Right atrium auricular region (tissue), 2 donors: Measurements from ENCODE around the gene TBC1D23. TPM values are rescaled to one million over a fixed set of nuclear protein-coding genes. Genes with fewer than 3 reads are reported as not detected.

Source experiments
- DNase-seq: peaks from one replicate; pipeline ENCODE4 v3.0.0-alpha.2; 2019; ENCODE audit warnings: low spot score
- H3K27ac ChIP-seq, 2 donors: fragments of 200-600 bp; sonication (generic); 1 replicate in 1 of 2; 2 replicates in 1 of 2; pipeline ENCODE4 v1.5.1; 2016 to 2019
- H3K27me3 ChIP-seq, 2 donors: fragments of 200-600 bp; sonication (generic); one replicate each; pipeline versions ENCODE4 v1.5.1 to v1.6.0; 2017 to 2019
- H3K36me3 ChIP-seq: fragments of 200-600 bp; sonication (generic); one replicate; pipeline ENCODE4 v1.5.1; 2016
- H3K4me1 ChIP-seq, 2 donors: fragments of 200-600 bp; sonication (generic); one replicate each; pipeline versions ENCODE4 v1.5.1 to v1.6.0; 2017 to 2019
- H3K4me3 ChIP-seq, 2 donors: fragments of 200-600 bp; sonication (generic); 1 replicate in 1 of 2; 2 replicates in 1 of 2; pipeline ENCODE4 v1.5.1; 2017 to 2019; ENCODE audit warnings: mild to moderate bottlenecking in 1 of 2, moderate library complexity in 1 of 2
- H3K9me3 ChIP-seq, 2 donors: fragments of 200-600 bp; sonication (generic); one replicate each; pipeline ENCODE4 v1.5.1; 2019
- CTCF ChIP-seq, 2 donors: fragments of 200-600 bp; sonication (generic); IDR thresholded peaks; one replicate each; pipeline ENCODE4 v1.5.1; 2019; ENCODE audit warnings: antibody characterized with exemption in 2 of 2
- total RNA-seq, 2 donors: library from RNA; depleted of rRNA; stranded (reverse); fragments of >200 nt; gene quantifications; one replicate each; pipeline ENCODE4 v1.1.0, GENCODE V29; 2016

The TBC1D23 gene
- total RNA-seq, 2 donors from 2014 or later, result 16.3 to 39.5 TPM

DNA sequence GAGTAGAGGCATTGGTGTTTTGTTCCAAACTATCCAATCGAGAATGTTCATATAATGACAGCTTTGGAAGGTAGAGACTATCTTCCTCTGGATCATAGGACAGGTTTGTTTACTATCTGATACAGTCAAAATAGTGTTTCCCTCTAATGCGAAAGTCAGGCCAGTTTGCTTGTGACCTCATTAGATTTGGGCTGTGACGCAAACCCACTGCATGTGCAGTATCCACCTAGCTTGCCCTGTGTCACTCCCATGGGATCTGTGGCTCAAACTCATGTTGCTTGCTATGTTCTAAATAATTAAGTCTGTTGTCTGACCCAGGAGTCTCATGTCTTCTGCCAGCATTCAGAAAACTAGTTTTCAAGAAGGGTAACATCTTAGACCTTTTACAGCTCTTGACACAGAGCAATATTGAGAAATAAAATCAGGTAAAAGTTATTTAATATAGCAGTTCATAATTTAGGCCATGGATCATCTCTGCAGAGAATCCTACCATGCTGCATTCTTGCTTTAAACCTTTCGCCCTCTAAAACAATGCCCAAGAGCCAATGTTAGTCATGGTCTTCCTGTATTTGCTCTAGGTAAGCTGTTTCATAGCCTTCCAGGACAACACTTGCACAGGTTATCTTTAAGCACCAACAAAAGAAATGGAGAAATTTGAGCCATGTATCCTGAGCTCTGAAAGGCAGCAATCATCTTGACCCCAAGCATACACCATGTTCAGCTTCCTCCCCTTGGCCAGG is 100.1 kb downstream of the TBC1D23 start:
- Histone ChIP-seq H3K27me3 (no peaks in the 10 kb centered on the region), H3K4me3 (no peak overlapping the region), H3K9me3 (peaks cover 0 to 6% of the 10 kb centered on the region in 2 donors), H3K4me1 (no peaks in the 10 kb centered on the region), H3K27ac (no peak overlapping the region), H3K36me3 (peaks cover 47% of the 10 kb centered on the region)
- TF ChIP-seq CTCF (IDR thresholded peaks at IDR 0.05), result no peak
- DNase-seq, result no peak

DNA sequence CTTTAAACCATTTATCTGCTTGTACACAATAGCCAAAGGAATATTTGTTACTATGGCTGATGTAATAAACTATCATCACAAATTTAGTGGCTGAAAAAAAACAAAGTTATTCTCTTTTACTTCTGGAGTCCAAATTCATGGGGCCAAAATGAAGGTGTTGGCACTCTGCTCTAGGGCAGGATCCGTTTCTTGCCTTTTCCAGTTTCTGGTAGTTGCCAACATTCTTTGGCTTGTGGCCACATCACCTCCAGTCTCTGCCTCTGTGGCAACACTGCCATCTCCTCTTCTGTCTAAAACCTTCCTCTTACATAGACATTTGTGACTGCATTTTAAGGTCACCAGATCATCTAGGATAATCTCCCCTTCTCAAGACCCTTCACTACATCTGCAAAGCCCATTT is 101.1 kb downstream of the TBC1D23 start:
- H3K4me1 ChIP-seq, result no peaks in the 10 kb centered on the region
- no peak overlapping the region for H3K27ac ChIP-seq
- peaks cover 0 to 6% of the 10 kb centered on the region in 2 donors for H3K9me3 ChIP-seq
- no peaks in the 10 kb centered on the region for H3K27me3 ChIP-seq
- peaks cover 48% of the 10 kb centered on the region for H3K36me3 ChIP-seq
- no peak for TF ChIP-seq CTCF (IDR thresholded peaks at IDR 0.05)
- no peak overlapping the region for H3K4me3 ChIP-seq
- no peak for DNase-seq

GRCh38 chr3:100364421-100364820 is 103.6 kb downstream of the TBC1D23 start:
- Histone ChIP-seq H3K4me3 (no peak overlapping the region), H3K36me3 (peaks cover 64% of the 10 kb centered on the region), H3K4me1 (no peaks in the 10 kb centered on the region), H3K27me3 (no peaks in the 10 kb centered on the region), H3K9me3 (peaks cover 0 to 6% of the 10 kb centered on the region in 2 donors), H3K27ac (no peak overlapping the region)
- TF ChIP-seq CTCF (IDR thresholded peaks at IDR 0.05), result no peak
- no peak for DNase-seq

GRCh38 chr3:100366424-100366823 is 105.6 kb downstream of the TBC1D23 start:
- DNase-seq, result no peak
- peaks cover 73% of the 10 kb centered on the region for H3K36me3 ChIP-seq
- H3K9me3 ChIP-seq, result peaks cover 0 to 6% of the 10 kb centered on the region in 2 donors
- no peak overlapping the region for H3K4me3 ChIP-seq
- no peak for TF ChIP-seq CTCF (IDR thresholded peaks at IDR 0.05)
- no peaks in the 10 kb centered on the region for H3K27me3 ChIP-seq
- H3K27ac ChIP-seq, result no peak overlapping the region
- no peaks in the 10 kb centered on the region for H3K4me1 ChIP-seq

DNA sequence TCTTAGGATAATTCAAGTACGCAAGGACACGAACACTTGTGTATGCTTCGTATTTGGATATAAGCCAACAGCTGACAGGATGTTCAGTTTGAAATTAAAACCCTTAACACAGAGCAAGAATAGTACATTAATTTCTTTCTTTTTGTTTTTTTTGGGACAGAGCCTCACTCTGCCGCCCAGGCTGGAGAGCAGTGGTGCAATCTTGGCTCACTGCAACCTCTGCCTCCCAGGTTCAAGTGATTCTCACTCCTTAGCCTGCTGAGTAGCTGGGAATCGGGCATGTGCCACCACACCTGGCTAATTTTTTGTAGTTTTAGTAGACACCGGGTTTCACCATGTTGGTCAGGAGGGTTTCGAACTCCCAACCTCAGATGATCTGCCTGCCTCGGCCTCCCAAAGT is 107.6 kb downstream of the TBC1D23 start:
- DNase-seq, result no peak
- TF ChIP-seq CTCF (IDR thresholded peaks at IDR 0.05), result no peak
- no peak overlapping the region for H3K4me3 ChIP-seq
- H3K27ac ChIP-seq, result no peak overlapping the region
- no peaks in the 10 kb centered on the region for H3K4me1 ChIP-seq
- peaks cover 80% of the 10 kb centered on the region for H3K36me3 ChIP-seq
- no peaks in the 10 kb centered on the region for H3K9me3 ChIP-seq
- H3K27me3 ChIP-seq, result no peaks in the 10 kb centered on the region

- Histone ChIP-seq H3K27ac (no peak overlapping the region), H3K4me1 (no peaks in the 10 kb centered on the region), H3K4me3 (no peak overlapping the region), H3K9me3 (no peaks in the 10 kb centered on the region), H3K27me3 (no peaks in the 10 kb centered on the region), H3K36me3 (peaks cover 56% of the 10 kb centered on the region)
- DNase-seq, result no peak
- no peak for TF ChIP-seq CTCF (IDR thresholded peaks at IDR 0.05)
Observed at GRCh38 chr3:100370756-100371155, 110.0 kb downstream of the TBC1D23 start.
